ENCODE measurements around the gene TTLL8. TPM values are rescaled to one million over a fixed set of nuclear protein-coding genes. Genes with fewer than 3 reads are reported as not detected.

Gene TTLL8
- total RNA-seq, 6 experiments from 2014 or later: not detected

DNA sequence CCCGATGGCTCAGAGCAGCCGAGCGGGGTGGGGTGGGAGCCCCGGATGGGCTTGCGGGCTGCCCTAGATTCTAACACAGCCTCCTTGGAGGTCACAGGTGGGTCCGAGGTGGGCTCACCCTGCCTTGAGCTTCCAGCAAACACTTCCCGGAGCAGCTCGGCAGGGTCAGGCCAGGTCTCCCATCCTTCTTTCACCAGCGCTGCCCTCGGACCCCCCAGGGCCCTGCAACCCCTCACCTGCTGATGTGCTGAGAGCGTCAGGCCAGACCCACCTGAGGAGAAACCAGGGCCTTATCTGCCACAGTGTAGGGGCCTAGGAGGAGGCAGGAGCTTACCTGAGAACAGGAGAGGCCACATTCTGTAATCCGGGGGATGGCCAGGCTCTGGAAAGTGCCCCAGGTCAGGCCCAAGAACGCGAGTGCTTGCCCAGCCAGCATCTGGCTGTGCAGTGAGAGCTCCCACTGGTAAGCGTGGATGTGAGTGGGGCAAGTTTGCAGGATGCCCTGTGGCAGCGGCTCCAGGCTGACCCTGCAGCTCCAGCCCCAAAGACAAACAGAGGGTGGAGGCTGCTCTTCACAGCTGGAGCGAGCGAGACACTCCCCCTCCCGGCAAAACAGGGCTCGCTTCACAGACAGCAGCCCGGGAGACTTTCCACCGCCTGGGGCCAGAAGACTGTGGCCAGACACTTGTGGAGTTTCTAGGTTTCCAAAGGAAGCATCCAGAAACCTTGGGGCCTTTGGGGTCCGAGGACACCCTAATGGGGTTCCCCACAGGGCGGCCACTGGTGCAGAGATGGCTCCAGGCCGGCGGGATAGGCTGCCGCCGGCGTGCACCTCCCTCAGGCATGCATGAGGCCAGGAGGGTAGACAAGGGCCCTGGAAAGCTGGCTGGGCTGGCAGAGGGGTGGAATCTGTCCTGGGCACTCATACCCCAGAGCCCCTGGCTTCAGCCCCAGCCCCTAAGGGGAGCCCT, 45.6 kb downstream of the TTLL8 start, which contains the start of gene IL17REL:
IL17REL (minus strand) TSS at position 555 of the 971 bp plus-strand sequence; CDS start at position 436, 119 bp downstream.
- ATAC-seq: peak; percentile 7 to 65 (median 47)
- peaks cover 0 to 24% of the 10 kb centered on the region in 2 donors for H3K27me3 ChIP-seq
- H3K4me1 ChIP-seq: peaks cover 0 to 2% (median 0%) of the 10 kb centered on the region in 4 donors
- intact Hi-C loops (cut with DNase I): no loop called here
- H3K4me3 ChIP-seq: no peak within 1 kb of the TSS
- peak in 1 of 3 donors; percentile 29 for DNase-seq
- H3K27ac ChIP-seq: no peak within 1 kb of the TSS
- H3K36me3 ChIP-seq: no peaks in the 10 kb centered on the region
- H3K9me3 ChIP-seq: no peaks in the 10 kb centered on the region
- TF ChIP-seq POLR2A (IDR thresholded peaks at IDR 0.05): no peak
- TF ChIP-seq, protein P1, sequence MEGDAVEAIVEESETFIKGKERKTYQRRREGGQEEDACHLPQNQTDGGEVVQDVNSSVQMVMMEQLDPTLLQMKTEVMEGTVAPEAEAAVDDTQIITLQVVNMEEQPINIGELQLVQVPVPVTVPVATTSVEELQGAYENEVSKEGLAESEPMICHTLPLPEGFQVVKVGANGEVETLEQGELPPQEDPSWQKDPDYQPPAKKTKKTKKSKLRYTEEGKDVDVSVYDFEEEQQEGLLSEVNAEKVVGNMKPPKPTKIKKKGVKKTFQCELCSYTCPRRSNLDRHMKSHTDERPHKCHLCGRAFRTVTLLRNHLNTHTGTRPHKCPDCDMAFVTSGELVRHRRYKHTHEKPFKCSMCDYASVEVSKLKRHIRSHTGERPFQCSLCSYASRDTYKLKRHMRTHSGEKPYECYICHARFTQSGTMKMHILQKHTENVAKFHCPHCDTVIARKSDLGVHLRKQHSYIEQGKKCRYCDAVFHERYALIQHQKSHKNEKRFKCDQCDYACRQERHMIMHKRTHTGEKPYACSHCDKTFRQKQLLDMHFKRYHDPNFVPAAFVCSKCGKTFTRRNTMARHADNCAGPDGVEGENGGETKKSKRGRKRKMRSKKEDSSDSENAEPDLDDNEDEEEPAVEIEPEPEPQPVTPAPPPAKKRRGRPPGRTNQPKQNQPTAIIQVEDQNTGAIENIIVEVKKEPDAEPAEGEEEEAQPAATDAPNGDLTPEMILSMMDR (IDR thresholded peaks at IDR 0.05): peak in 2 of 4 donors; percentile 6 to 14
- 56% methylated on average over 5 of the region's 29 CpGs for WGBS (ENCODE audit: insufficient coverage, low coverage, low lambda C conversion rate, missing lambda C conversion rate)

GRCh38 chr22:50011447-50012210, 46.5 kb downstream of the TTLL8 start:
- H3K27ac ChIP-seq: no peak overlapping the region
- DNase-seq: no peak

GRCh38 chr22:50010676-50011446, 47.2 kb downstream of the TTLL8 start:
- Histone ChIP-seq H3K4me3 (no peak overlapping the region), H3K27me3 (peaks cover 0 to 24% of the 10 kb centered on the region in 2 donors), H3K9me3 (no peaks in the 10 kb centered on the region), H3K36me3 (no peaks in the 10 kb centered on the region), H3K4me1 (peaks cover 0 to 2% (median 0%) of the 10 kb centered on the region in 4 donors), H3K27ac (no peak overlapping the region)
- intact Hi-C loops (cut with DNase I): no loop called here
- TF ChIP-seq, protein P1 (IDR thresholded peaks at IDR 0.05): no peak
- no peak for TF ChIP-seq POLR2A (IDR thresholded peaks at IDR 0.05)
- no peak for ATAC-seq
- 4% methylated on average over 11 of the region's 61 CpGs for WGBS (ENCODE audit: insufficient coverage, low coverage, low lambda C conversion rate, missing lambda C conversion rate)
- DNase-seq: no peak

More at GRCh38 chr22:50011447-50012210, 46.5 kb downstream of the TTLL8 start:
- intact Hi-C loops (cut with DNase I): no loop called here
- no peak for ATAC-seq
- Histone ChIP-seq H3K9me3 (no peaks in the 10 kb centered on the region), H3K36me3 (no peaks in the 10 kb centered on the region), H3K27me3 (peaks cover 0 to 24% of the 10 kb centered on the region in 2 donors), H3K4me1 (peaks cover 0 to 2% (median 0%) of the 10 kb centered on the region in 4 donors), H3K4me3 (no peak overlapping the region)
- 32% methylated on average over 10 of the region's 18 CpGs for WGBS (ENCODE audit: insufficient coverage, low coverage, low lambda C conversion rate, missing lambda C conversion rate)
- TF ChIP-seq POLR2A (IDR thresholded peaks at IDR 0.05): no peak
- TF ChIP-seq, protein P1 (IDR thresholded peaks at IDR 0.05): no peak
